Glomerular visceral epithelial cell (primary cell): Measurements from ENCODE around the gene SNX25.

Experiments used
- DNase-seq: peaks from one replicate; pipeline ENCODE4 v3.0.0-alpha.2; 2016; ENCODE audit errors: extremely low spot score

The SNX25 gene

DNA sequence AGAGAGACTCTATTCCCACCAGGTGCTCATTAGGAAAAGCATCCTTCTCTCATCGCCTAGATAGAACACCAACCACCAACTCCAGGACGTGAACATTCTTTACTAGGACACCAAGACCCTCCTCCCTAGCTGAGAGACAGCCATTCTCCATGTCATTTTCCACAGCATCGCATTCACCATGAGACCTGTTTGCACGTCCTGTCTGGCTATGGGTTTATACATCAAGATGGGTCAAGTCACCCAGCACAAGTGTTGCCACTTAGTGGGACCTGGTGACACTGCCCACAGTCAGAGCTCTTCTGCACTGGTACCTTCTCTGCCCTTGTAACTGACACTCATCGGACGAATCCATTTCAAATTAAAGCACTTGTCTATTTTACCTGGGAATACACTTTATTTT, 168.9 kb downstream of the SNX25 start:
- DNase-seq: no peak

DNA sequence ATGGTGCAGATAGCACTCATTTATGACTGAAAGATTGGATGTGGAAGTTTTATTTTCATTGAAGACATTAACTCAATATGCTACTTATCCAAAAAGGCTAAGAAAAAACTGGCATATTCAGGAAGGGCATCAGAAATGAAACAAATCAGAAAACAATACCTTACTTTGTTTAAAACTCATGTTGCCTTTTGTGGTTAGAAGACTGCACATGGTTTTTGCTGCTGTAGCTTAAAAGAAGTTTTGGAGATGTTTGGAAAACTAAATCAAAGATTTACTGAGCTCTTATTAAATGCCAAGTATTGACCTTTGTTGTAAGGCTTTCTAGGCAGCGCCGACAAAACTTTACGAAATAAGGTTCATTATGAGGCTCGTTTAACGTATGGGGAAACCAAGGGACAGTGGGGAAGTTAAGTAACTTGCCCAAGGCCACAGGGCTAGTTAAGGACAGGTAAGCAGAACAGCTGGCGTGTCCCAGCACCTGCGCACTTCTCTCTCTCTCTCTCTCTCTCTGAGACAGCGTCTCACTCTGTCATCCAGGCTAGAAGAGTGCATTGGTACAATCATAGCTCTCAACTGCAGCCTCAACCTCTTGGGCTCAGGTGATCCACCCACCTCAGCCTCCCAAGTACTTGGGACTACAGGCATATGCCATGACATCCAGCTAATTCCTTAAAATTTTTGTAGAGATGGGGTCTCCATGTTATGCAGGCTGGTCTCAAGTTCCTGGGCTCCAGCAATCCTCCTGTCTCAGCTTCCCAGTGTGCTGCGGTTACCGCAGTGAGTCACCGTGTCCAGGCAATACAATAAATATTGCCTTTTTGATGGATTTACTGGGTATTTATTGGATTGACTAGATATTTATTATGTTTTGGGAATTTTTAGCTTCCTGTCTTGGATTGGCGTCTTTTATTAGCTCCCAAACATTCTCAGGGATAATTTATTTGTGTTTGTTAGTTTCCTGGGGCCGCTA, 170.2 kb downstream of the SNX25 start:
- no peak for DNase-seq

DNA sequence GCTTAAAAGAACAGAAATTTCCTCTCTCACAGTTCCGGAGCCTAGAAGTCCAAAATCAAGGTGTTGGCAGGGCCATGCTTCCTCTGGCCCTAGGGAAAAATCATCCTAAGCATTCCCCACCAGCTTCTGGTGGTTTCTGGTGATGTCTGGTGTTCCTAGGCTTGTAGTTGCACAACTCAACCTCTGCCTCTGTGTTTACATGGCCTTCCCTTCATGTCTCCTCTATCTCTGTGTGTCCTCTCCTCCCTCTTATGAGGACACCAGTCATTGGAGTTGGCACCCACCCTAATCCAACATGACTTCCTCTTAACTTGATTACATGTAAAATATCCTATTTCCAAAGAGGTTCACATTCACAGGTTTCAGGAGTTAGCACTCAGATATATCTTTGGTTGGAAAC, 170.9 kb downstream of the SNX25 start:
- DNase-seq: no peak

DNA sequence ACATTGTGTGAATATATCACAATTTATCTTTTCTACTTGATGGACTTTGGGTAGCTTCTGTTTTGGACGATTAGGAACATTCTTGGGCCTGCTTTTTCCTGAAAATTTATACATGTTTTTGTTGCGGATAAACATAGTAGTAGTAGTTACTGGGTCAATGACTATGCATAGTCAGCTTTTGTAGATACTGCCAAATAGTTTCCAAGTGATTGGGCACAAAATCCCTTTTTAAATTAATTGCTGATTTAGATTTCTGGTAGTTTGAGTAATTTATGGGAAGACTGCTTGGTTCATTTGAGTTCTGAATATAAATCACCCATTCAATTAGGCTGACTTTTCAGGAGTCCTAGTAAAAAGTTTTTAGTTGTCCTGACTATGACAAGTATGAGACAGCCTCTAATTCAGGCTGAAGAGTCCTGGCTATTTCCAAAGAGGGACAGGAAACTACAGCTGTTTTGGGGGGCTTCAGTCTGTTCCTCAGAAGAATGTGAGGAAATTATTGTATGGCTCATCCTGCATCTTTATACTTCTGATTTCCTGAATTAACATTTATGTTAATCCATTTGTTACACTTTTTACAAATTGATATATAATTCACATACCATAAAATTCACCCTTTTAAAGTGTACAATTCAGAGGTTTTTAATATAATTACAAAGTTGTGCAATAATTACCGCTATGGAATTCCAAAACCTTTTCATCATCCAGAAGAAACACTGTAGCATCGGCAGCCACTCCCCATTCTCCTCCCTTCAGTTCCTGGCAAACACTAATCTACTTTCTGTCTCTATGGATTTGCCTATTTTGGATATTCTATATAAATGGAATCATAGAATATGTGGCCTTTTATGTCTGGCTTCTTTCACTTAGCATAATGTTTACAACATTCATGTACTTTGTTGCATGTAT, 172.1 kb downstream of the SNX25 start:
- DNase-seq: no peak

DNA sequence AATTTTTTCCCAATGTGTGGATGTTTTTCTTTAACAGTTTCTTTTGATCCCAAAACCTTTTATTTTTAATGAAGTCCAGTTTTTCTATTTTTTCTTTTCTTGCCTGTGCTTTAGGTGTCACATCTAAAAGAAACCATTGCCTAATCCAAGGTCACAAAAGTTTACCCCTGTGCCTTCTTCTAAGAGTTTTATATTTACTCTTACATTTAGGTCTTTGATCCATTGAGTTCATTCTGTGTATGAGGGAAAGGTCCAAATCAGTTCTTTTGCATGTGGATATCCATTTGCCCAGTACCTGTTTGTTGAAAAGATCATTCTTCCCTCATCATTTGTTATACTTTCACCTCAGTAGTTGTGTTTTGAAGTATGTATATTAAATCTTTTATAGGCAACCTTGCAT, 173.4 kb downstream of the SNX25 start:
- no peak for DNase-seq

DNA sequence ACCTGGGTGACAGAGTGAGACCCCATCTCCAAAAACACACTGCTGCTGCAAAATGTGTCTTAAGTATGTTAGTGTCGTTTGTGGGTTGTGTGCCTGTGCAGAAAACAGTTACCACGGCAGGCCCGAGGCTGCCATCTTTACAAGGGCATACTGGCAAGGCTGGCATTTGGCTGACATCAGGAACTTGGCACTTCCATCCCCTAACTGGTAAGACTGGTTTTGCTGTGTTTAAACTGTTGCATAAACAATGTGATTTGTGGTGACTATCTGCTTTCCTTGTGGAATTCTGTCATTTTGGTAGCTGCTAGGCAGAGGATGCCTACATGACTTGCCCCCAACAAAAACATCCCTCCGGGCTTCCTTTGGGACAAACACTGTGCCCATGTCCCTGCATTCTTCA, 174.1 kb downstream of the SNX25 start:
- DNase-seq: no peak

DNA sequence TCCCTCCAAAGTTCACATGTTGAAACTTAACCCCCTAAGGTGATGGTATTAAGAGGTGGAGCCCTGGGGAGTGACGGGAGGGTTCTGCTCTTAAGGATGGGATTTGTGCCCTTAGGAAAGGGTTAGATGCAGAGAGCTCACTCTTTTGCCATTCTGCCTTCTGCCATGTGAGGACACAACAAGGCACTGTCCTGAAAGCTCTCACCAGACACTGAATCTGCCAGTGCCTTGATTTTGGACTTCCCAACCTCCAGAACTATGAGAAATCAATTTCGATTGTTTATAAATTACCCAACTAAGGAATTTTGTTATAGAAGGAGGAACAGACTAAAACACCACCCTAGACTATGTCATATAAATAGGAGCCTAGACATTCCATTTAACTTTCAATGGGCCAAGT, 174.7 kb downstream of the SNX25 start:
- DNase-seq: no peak

DNA sequence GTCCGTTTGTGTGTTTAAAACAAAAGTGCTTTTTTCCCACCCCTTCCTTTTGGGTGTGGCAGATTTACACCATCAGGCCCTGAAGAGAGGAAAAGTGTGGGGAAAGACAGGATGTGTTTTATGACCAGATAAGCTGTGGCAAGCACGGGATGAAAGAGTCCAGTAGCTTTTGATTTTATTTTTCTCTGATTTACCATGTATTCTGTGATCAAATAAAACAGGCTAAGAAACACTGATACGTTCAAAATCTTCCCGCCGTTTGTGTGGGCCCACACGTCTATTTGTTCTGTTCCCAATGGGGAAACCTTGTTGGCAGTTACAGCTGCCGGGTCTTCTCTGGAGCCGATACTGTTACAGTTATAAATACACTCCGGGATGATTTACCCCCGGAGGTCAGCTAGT, 175.5 kb downstream of the SNX25 start:
- no peak for DNase-seq

DNA sequence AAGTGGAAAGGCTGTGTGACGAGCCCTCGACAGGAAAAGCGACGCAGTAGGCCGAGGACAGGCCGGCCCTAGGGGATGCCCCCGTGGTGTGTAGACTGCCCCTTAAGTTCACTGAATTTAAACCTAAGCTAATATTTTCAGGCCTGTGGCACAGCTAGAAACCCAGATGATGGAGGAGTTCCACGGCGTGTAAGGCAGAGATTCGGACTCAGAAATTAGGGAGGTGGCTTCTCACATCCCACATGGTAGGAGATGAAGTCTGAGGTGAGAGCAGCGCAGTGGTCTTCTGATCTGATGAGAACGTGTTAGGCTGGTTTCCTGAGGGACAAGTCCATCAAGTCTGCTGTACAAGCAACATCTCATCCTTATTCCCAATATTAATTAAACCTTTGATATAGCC, 178.6 kb downstream of the SNX25 start:
- no peak for DNase-seq

DNA sequence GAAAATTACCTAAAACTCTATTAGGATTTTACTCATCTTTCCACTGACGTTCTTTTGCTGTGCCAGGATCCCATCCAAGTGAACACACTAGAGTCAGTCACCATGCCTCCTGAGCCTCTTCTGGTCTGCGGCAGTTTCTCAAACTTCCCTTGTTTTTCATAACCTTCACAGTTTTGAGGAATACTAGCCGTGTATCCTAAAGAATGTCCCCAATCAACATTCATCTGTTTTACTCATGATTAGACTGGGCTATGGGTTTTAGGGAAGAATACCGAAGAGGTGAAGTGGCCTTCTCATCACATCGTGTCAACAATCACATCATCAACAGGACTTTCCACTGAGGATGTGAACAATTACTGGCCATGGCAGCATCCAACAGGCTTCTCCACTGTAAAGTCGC, 181.5 kb downstream of the SNX25 start:
- DNase-seq: no peak

DNA sequence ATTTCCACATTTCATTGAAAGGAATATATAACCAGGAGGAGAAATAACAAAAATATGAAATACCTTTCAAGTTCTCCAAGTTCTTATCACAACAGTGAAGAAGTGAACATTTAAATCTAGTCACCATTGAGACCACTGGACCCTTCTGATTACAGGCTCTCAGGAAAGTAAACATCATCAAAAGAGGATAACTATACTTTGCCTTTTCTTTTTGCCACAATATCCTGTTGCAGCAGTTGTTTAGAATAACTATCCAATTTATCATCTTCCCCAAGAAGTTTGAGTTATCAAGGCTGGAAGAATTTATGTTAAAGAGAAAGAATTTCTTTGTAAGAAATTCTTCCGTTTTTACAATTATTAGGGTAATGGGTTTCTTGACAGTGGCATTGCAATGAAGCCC, 182.8 kb downstream of the SNX25 start:
- no peak for DNase-seq

DNA sequence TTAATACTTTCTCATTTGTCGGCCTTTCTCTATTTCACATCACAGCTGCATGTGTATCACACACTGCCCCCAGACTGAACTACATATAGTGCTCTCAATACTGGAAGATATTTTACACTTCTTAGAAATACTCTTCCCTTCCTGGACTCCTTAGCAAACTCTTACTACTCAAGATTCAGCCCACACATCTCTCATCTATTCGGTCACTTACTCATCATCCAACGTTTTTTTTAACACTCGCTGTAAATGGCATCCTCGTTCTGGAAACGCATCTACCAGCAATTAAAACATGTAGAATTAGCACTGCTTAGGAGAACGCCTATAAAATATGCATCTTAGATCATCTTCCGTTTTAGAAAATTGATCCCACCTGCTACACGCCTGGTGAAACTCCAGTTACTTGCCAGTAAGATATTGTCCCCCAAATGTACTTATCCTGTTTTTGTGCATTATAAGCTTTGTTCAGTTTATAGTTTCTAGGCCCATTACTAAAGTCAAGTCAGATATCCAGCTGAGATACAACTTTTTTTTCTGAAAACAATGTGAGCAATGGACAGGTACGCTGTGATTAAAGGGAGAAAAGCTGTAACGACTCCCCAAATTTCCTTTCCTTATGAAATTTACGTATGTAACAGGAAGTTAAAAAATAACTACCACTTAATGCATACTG, 185.3 kb downstream of the SNX25 start:
- DNase-seq: no peak

DNA sequence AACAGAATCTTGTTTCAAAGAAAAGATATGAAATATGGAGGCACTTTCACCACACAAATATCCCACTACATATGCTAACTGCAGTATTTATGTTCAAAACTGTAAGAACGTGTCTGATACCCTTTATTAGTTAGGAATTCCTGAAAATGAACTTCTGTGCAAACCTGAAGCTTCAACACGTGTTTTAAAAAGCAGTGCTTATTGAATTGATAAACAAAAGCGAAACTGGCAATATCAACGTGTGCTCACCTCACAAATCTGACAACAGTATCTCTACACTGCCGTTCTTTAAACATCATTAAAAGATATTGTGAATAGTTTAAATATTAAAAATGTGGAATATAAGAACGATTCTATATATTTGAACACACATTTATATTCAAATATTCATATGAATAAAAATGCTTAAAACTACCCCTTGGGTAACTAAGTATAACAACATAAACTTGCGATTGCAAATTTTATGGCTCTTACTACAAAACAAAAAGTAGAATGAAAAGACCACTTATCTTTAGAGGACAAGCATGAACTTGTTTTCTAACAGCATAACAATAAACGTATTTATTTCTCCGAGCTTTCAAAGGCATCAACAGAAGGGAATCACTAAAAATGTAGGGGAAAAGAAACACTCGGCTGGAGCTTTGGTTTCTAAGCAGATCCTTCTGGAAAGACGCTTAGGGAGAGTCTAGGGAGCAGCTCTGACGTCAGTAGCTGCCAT, 186.0 kb downstream of the SNX25 start, which contains the start of gene LRP2BP:
Gene LRP2BP (minus strand): TSS at position 687 of the 718 bp plus-strand sequence. CDS start 17,738 bp downstream, outside the sequence.
- DNase-seq: no peak

DNA sequence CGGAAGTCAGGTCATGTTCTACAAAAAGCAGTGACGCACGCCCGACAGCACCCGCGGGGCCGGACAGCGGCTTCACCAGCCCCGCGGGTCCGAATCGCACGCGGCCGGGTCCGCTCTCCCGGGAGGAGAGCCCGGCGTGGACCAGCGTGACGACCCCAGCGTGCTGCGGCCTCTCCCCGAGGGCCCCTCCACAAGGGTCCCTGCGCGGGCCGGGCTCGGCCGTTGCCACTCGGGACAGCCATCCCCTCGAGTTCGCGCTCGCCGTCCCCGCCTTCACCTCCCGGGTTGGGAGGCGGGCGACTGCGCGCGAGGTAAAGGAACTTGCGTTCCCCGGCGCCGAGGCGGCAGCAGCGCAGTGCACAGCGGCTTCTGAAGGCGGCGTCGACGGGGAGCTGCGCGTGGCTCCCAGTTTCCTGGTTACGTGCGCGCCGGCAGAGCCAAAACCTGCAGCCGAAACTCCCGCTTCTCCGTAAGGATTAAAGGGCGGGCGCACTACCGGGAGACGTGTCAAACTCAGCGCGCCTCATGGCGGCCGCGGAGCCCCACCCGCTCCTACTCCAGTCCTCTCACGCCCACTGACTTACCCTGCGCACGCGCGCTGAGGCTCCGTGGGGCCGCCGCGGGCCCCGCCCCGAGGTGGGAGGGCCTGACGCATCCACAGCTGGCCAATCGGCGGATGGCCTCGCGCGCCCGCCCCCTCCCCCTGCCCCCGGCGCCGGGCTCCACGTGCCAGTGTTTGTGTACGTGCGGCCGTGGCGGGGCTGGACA, 186.7 kb downstream of the SNX25 start:
- DNase-seq: peak; percentile 99

DNA sequence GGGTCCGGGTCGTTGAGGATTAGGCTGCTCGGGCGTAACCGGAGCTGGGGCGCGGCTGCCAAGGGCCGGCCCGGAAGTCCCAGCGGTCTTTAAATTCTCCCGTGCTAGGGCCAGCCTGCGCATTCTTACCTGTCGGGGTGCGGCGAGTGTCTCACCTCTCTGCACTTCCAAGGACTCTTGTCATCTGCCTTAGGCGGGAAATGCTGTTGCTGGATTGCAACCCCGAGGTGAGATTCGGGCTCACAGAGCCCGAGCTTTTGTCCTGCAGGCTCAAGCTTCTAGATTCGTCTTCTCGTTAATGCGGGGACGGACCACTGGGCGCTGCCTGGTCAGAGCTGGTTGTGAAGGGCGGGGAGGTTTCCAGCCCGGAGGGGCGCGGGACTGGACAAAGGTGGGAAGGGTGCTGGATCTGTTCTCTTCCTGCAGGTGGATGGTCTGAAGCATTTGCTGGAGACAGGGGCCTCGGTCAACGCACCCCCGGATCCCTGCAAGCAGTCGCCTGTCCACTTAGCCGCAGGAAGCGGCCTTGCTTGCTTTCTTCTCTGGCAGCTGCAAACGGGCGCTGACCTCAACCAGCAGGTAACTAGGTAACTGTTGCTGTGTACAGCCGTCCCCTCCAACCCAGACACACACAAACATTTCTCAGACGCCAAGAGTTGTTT, 187.5 kb downstream of the SNX25 start, which contains the start of gene ANKRD37:
Gene ANKRD37 (plus strand): TSS at position 118 of the 662 bp plus-strand sequence. CDS start 83 bp downstream, at position 201.
- DNase-seq: peak; percentile 69

DNA sequence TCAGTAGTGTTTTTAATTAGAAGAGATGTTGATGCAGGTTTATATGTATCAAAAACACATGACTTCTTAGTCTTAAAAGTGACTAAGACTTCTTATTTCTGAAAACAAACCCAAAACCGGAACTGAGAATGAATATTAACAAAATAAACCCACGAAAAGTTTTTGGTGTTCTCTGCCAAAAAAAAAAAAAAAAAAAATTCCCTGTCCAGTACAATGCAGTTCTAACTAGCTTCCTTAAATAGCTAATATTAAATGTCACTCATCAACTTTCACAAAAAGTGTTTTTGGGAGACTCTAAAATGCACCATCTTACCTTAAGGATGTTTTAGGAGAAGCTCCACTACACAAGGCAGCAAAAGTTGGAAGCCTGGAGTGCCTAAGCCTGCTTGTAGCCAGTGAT, 189.2 kb downstream of the SNX25 start:
- DNase-seq: no peak

DNA sequence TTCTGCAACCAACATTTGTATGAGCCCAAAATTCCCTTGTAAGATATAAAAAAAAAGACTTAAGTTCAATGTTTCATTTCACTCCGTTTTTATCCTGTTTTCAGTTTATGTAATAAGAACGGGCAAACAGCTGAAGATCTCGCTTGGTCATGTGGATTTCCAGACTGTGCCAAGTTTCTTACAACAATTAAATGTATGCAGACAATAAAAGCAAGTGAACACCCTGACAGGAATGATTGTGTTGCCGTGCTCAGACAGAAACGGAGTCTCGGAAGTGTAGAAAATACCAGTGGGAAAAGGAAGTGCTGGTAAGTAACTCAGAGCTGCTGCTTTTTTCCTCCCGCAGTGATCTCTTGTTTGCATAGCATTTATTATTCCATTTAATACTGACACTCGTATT, 190.1 kb downstream of the SNX25 start:
- no peak for DNase-seq

DNA sequence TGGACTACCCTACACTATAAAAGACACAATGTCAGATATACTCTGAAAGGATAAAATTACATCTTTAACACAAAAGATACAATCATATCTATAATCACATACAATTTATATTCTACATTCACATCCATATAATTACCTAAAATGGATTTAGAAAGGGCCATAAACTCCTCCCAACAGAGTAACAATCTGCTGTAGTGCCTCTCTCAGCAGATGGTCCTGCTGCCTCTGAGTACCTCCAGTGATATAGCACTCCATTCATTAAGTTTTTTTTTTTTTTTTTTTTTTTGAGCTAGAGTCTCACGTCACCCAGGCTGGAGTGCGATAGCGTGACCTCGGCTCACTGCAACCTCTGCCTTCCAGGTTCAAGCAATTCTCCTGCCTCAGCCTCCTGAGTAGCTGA, 194.6 kb downstream of the SNX25 start:
- no peak for DNase-seq

DNA sequence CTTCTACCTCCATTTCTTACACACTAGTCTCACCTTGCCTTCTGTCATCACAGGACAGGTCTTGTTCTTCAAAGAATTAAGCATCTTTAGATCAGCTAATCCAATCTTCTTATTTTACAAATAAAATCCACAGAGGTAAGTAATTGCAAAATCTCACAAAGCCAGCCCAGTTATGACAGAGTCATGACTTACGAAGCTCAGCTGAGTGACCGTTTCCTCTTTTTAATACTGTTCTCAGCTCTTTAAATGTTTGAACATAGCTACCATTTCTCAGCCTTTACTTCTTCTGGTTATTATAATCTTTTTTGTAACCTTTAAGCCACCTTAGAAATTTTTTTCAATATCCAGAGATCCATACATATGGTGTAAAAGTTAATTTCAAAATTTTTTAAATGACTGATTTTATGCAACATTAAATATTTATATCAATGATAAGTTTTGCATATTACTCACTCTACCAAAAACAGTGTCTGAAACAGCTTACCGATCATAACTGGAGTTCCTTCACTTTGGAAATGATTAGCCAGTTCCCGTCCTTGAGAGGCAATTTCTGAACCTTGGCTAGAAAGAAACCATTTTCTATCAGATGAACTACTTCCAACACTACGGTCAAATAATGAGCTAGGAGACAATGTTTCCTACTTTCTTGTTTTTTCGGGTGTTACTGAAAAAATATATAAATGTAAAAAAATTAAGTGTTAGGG, 196.1 kb downstream of the SNX25 start:
- DNase-seq: no peak
